NCI-H1436 (cell line): ENCODE measurements around the gene BTBD6.

Experiments used
- DNase-seq: peaks from one replicate; lab custom pipeline; 2025; lab: John Stamatoyannopoulos, UW

The BTBD6 gene

GRCh38 chr14:105248368-105249181 lies at the start of gene BTBD6:
Gene BTBD6 (plus strand): TSS chr14:105248533. CDS start chr14:105248712, 179 bp downstream.
- DNase-seq = peak; percentile 80

- DNase-seq = no peak
Measured at GRCh38 chr14:105198588-105198987, 49.7 kb upstream of the BTBD6 start.

GRCh38 chr14:105199093-105199492 lies 49.2 kb upstream of the BTBD6 start:
- DNase-seq = no peak

GRCh38 chr14:105200074-105200473 lies 48.3 kb upstream of the BTBD6 start:
- DNase-seq = no peak

- DNase-seq = no peak
Measured at GRCh38 chr14:105200641-105201040, 47.7 kb upstream of the BTBD6 start.

GRCh38 chr14:105201156-105201924 lies 47.0 kb upstream of the BTBD6 start:
- no peak for DNase-seq

- no peak for DNase-seq
Measured at GRCh38 chr14:105201925-105202513, 46.3 kb upstream of the BTBD6 start.

- peak; percentile 35 for DNase-seq
Measured at GRCh38 chr14:105203057-105203531, 45.2 kb upstream of the BTBD6 start.

GRCh38 chr14:105203701-105204100 lies 44.6 kb upstream of the BTBD6 start:
- no peak for DNase-seq

- DNase-seq = no peak
Measured at GRCh38 chr14:105204206-105204930, 44.0 kb upstream of the BTBD6 start.

GRCh38 chr14:105204931-105205672 lies 43.2 kb upstream of the BTBD6 start:
- no peak for DNase-seq

- no peak for DNase-seq
Measured at GRCh38 chr14:105205673-105206208, 42.6 kb upstream of the BTBD6 start.

GRCh38 chr14:105206873-105207272 lies 41.5 kb upstream of the BTBD6 start:
- DNase-seq = no peak

- no peak for DNase-seq
Measured at GRCh38 chr14:105207460-105207901, 40.9 kb upstream of the BTBD6 start.

GRCh38 chr14:105207996-105208737 lies 40.2 kb upstream of the BTBD6 start:
- DNase-seq = no peak

GRCh38 chr14:105208738-105209075 lies 39.6 kb upstream of the BTBD6 start:
- no peak for DNase-seq

- no peak for DNase-seq
Measured at GRCh38 chr14:105209091-105209490, 39.2 kb upstream of the BTBD6 start.

GRCh38 chr14:105209646-105210045 lies 38.7 kb upstream of the BTBD6 start:
- no peak for DNase-seq

GRCh38 chr14:105210266-105211025 lies 37.9 kb upstream of the BTBD6 start:
- DNase-seq = no peak
